Activated CD8-positive, alpha-beta memory T cell treated with anti-CD3 and anti-CD28 coated beads for 1 hour (primary cell): ENCODE data around the gene SLC2A1.

Experiments used
- DNase-seq, 2 donors: peaks; one replicate each; pipeline ENCODE4 v3.0.0-alpha.2; 2020; ENCODE audit warnings: low read depth in 1 of 2; ENCODE audit errors: extremely low read depth in 1 of 2

The SLC2A1 gene

DNA sequence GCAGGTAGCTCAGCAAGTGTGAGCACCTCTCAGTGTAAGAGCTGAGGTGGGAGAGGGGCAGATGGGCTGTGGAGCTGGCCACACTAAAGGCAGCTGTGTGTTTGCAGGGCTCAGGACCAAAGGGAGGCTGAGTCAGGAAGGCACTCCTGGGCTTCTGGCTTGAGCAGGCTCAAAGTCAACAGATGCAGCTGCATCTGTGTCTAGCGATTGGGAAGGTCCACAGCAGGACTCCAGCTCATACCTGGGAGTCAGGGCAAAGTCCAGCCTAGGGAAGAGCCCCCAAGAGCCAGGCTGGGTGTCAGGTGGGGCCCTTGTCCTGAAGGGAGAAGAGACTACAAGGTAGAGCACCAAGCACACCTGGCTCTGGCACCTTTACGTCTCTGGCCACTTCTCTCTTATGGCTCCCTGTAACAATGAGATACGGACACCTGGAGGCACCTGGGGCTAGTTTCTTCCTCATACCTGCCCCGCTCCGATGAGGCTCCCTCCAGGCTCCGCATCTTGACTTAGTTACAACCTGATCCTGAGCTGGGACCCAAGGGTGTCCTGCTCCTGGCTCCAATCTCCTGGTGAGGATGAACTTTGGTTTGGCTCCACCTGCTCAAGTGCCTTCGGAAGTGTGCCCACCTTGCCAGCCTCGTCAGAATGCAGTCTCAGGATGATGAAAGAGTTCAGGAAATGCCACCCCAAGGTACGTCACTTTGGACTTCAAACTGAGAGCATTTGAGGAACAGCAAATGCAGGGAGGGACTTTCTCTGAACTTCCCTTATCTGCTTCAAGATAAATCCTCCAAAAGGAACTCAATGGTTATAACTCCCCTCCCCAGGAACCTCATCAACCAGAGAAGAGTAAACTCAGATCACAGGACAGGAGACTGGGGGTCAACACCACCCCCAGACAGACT is 21.5 kb upstream of the SLC2A1 start:
- DNase-seq = no peak

DNA sequence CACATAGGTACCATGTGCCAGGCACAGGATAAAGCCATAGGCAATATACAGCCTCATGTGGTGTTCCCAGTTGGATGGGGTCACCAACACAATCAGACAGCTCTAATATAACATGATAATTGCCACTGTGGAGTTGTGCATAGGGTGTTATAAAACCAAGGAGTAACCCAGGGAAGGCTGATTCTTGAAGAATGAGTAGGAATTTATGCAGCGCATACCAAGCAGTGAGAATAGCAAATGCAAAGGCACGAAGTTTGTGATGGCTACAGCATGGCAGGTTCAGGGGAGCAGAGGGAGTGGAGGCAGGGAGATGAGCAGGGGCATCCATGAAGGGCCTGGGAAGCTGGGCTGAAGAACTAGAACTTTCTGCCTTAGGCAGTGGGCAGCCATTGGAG is 20.4 kb upstream of the SLC2A1 start:
- DNase-seq = no peak

DNA sequence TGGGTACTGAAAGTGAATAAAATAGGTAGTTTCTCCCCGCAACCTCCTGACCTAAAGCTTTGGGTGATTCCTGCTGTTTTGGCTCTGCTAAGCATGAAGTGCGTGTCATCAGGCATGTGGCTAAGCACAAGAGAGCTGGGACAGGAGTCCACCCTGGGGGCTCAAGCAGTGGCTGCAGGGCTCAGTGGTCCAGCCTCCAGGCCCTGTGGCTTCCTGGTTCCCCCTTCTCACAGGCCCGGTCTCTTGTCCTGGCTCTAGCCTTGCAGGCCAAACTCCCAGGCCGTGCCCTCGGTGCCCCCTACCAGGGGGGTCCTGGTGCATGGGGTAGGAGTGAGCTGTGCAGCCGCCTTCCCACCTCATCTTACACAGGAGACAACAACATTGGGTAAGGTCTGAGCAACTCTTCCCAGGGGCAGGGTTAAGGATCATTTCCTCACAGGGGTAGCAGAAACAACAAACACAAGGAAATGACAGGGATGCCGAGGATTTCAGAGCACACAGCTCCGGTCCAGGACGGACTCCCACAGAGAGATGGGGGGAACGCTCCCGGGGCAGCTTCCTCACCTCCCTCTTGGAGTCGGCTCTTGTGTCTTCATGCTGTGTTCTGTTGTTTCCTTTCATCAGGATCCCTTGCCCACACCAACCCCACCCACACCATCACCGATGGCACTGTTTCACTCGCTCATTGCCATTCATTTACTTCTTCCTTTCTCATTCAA is 19.8 kb upstream of the SLC2A1 start:
- no peak for DNase-seq

DNA sequence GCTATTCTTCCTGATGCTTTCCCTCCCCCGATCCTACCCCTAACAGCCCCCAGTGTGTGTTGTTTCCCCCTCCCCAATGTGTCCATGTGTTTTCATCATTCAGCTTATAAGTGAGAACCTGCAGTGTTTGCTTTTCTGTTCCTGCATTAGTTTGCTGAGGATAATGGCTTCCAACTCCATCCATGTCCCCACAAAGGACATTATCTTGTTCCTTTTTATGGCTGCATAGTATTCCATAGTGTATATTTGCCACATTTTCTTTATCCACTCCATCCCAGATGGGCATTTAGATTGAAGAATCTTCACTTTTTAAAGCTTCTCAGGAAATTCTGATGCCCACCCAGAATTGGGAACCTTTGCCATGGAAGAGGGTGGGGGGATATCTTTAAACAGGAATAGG is 19.0 kb upstream of the SLC2A1 start:
- no peak for DNase-seq

DNA sequence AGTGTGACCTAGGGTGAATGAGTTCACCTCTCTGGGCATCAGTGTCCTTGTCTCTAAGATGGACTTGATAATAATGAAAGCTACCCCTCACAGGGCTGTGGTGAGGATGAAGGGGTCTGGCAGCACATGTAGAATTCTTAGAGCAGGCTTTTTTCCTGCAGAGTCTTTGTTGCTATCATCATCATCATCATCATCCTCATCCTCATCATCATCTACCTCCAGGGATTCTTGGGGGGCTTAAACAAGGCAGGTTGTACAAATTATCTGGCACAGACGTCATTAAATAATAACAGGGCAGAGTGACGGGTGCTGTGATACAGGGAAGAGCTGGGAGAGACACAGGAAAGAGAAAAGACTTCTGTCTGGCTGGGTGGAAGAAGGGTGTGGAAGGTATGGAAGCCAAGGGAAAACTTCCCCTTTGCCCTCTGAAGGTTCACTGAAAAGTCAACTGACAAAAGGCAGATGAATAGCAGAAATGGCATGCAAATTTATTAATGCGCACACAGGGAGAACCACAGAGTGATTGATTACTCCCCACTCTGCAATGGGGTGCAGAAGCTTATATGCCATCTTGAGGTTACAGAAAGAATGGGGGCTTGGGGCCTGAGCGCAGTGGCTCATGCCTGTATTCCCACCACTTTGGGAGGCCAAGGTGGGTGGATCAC is 17.0 kb upstream of the SLC2A1 start:
- no peak for DNase-seq

DNA sequence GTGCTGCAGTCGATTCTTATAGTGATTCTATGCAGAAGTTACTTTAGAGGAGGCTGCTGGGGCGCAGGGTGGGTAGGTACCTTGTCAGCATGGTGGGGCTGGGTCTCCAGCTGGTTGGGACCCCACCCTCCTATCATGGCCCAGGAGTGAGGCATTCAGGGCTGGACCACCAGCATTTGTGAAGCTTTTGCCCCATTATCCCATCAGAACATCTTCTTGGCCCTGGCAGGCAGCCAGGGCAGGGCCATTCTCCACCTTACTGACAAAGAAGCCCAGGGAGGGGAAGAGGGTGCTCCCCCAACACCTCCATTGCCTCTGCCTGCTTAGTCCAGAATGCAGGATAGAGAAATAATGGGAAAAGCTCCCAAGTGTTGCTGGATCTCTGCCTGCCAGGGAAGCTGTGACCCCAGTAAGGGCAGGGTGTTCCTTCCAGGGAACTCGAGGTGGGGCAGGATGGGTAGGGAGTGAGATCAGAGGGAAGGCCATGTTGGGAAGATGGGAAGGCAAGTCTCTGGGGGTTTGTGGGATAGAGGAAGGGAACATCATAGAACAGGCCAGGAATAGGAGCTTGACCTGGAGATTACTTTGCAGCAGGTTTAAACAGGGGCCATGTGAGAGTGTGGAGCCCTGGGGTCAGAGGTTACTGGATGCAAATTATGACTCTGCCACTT is 16.2 kb upstream of the SLC2A1 start:
- DNase-seq = no peak

DNA sequence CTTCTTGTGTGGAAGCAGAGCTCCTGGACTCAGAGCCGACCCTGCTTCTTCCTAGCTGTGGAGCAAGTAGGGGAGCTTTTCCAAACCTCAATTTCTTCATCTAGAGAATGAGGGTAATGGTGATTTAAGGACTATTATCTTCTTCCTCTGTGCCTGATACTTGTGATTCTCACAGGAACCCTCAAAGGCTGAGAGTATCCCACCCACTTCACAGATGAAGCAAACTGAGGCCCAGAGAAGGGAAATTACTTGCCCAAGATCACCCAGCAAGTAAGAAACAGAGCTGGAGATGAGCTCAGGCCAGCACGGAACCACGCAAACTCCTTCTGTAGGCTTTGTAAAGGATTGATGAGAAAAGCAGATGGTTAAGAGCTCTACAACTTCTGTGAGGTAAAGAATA is 15.1 kb upstream of the SLC2A1 start:
- no peak for DNase-seq

DNA sequence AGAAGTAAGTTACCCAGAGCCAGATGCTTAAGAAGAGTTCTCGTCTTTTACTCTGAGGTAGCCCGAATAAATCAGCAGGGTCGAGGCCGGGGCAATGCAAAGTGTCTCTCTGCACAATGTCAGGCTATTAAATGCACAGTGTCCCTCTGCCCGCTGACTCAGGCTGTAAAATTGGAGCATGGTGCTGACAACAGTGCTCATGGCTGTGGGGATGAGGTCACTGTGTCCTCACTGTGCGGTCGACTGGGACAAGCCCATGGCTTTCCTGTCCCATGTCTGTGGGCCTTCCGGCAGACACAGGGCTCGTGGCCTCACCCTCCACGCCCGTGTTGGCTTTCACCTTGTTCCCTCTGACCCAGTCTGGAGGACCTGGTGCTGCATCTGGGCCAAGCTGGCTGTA is 14.6 kb upstream of the SLC2A1 start:
- no peak for DNase-seq

DNA sequence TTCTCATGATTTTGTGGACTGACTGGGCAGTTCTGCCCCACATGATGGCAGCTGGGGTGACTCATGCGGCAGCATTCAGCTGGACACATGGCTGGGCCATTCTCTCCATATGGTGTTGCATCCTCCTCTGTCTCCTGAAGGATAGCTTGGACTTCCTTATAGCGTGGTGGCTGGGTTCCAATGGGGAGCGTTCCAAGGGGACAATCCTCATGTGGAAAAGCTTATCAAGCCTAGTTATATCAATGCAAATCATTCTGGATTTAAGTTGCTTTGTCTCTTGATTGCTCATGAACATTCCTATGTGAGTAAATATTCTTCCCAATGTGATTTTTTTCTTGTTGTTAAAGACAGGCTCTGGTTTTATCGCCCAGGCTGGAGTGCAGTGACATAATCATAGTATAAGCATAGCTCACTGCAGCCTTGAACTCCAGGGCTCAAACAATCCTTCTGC is 13.2 kb upstream of the SLC2A1 start:
- DNase-seq = no peak

DNA sequence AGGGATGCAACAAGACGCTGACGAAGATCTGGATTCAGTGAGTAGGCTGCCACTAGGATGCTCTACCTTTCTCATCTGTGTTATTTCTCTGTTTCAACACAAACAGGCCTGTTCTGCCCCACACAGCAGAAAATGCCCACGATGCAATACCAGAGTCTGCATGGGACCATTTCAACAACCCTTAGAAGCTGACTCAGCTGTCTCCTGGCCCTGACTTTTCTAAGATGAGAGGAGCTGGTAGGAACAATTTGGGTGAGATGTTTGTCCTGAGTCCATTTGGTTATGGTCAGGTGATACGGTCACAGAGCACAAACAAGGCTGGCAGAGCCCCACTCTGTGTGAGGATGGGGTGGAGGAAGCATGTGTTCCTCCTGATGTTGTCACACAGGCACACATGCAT is 11.5 kb upstream of the SLC2A1 start:
- DNase-seq = no peak

DNA sequence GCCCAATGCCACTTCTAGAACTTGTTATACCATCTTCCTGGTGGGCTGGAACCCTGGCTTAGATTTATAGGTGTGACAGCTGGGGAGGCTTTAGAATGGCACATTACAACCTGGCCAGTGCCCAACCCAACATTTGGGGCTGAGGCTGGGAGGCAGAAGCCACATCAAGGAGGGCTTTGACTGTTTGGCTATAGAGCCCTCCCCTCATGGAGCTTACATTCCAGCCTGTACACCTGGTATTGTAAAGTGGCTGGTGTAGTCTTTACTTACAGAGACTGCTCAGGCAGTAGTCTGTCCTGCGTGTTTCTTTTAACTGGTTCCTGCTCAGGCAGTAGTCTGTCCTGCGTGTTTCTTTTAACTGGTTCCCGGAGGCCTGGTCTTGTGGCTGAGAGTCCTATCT is 10.0 kb upstream of the SLC2A1 start:
- no peak for DNase-seq

DNA sequence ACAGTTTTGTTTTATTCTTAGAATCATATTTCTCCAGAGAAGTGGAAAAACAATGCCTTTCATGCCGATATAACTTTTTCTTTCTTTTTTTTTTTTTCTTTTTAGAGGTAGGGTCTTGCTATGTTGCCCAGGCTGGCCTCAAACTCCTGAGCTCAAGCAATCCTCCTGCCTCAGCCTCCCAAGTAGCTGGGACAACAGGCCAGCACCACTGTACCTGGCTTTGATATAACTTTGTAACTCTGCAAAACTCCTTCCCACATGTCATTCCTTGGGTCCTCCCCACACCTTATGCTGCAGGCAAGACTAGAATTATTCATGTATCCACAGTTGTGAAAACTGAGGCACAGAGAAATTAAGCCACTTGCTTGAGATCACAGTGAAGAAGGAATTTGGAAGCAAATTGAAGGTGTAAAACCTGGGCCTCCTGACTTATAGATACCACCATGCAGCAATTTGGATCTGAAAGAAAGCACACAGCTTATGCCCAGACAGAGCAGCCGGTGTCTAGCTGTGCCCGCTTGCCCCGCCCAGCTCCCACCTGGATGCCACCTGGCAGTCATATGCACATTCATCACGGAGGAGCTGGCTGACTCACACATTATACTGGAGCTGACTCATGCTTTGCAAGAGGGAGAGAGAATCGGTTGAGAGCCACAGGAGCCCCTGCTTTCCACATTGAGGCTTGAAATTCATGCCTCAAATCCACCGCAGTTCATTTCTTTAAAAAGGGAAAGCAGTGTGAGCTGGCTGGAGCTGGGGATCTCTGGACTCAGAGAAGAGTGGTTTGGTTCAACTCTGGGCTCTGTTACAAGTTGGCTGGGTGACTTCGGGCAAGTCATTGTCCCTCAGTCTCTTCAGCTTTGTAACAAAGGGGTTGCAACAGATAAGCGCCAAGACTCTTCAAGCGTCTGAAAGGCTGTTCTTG is 8.3 kb upstream of the SLC2A1 start:
- DNase-seq = no peak

DNA sequence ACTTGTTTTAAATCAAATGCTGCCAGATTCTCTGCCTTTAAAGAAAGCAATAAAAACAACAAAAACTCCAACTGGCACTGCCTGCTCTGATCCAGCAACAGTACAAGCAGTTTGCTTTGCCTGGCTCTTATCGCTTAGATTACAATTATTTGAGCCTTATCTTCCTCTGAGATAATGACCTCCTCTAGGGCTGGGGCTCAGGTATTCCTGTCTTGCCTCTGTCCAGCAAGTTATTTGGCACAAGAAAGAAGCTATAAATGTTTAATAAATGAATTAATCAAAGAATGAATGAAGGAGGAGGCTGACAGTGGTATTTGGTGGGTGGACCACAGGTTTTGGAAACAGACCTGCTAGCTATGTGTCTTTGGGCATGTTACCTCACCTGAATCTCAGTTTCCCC is 6.7 kb upstream of the SLC2A1 start:
- no peak for DNase-seq

DNA sequence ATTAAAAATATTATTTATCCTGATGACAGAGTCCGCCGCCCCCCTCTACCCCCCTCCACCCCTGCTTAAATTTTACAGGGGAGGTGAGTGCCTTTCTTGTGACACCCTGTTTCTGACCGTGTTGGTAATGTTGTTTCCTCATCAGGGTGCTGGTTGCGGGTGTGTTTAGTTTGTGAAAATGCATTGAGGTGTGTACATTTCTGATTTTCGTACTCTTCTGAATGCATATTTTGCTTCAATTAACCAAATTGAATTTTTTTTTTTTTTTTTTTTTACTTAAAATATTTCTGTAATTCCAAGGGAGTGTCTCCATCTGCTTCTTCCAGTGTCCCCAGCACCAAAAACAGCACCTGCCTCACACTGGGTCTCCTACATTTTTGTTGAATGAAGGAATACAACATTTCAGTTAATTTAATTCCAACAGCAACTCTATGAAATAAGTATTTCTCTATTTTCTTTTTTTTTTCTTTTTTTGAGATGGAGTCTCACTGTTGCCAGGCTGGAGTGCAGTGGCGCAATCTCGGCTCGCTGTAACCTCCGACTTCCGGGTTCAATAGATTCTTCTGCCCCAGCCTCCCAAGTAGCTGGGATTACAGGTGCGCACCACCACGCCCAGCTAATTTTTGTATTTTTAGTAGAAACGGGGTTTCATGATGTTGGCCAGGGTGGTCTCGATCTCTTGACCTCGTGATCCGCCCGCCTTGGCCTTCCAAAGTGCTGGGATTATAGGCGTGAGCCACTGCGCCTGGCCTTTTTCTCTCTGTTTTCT is 5.6 kb upstream of the SLC2A1 start:
- no peak for DNase-seq

DNA sequence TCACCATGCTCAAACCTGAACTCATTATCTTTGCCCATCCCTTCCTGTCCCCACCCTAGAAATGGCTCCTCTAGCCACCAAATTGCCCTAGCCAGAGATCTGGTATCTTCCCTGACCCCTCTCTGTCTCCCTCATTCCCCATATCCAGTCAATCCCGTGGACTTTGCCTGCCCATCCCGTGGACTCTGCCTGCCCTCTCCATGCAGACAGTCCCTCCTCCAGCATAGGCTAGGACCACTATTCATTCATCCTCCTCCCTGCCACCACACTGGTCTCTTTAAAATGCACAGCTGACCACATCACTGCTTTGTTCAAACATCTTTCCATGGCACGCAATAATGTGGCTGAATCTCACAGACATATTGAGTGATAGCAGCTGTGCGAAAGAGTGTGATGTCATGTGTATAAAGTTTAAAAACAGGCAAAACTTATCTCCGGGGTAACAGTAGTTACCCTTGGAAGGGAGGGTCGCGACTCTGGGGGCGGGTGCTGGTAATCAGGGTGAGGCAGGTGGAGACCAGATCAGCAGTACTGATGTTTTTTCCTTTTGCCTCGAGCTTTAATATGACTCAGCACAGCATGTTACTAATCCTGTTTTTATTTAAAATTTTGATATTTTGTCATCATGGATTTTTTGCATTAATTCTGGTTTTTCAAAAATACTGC is 4.8 kb upstream of the SLC2A1 start:
- no peak for DNase-seq

DNA sequence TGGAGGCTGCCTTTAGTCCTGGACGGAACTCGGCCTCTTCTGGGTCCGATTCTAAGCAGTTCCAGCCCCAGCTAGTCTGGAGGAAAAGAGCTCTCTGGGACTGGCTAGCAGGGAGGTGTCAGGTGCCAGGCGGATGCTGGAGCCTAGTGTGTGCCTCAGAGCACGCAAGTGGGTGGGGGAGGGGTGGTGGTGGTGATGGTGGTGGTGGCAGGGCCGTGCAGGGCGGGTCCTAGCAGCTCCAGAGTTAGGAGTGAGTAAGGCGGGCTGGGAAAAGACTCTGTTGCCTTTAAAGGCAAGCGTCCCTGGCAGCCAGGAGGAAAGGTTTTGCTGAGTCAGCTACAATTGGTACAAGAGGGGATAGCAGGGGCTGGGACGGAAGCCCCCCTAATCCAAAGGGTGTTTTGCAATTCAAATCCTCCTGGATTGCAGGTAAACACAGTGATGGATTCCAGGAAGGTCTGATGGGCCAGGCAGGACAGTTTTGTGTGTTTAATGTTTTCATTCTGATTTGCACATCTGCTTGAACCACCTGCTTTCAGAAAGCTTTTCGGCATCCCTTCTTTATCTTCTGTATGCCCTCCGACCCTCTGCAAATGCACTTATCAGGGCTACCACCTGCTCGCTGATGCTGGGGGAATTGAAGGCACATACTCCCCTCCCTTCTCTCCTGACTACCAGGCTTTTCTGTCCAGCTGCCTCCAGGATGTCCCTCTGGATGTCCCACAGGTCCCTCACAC is 4.1 kb upstream of the SLC2A1 start:
- no peak for DNase-seq

DNA sequence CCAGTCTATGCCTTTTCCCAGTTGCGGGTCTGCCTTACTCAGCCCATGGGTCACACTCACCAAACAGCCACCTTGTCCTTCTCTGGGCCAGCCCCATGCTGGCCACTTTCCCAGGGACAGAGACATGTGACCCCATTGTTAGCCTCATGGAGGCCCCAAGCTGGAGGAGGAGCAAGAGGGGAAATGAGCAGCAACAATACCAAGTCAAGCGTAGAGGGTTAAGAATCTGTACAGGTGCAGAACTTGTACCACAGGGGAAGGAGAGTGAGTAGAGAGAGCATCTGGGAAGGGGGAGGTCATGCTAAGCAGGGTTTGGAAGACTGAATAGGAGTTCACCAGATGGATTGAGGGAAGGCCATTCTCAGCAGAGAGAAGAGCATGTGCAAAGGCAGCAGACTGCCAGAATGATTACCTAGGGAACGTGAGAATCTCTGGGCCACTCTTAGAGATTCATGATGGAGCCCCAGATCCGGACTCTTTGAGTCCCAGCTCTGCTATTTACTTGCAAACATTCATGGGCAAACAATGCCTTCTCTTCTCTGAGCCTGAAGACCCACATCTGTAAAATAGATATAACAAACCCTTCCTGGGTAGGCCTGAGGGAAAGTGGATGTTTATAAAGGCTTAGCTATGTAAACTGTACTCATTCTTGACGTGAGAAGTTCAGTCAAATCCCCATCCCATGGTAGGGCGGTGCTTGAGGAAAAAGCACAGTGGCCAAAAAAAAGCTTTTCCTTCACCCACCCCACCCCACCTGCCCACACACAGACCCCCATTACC is 2.8 kb upstream of the SLC2A1 start:
- no peak for DNase-seq
